Right lobe of liver (tissue), 6 donors: ENCODE results near the gene GLIS2. TPM values are rescaled to one million over a fixed set of nuclear protein-coding genes. Genes with fewer than 3 reads are reported as not detected.
"Not testable (repeated sequence)": the region's sequence is repeated elsewhere in the genome, so short reads cannot be mapped to it uniquely, and the experiment has no call there.

Source experiments
- ATAC-seq, 4 donors: fragments of 200-7000 bp; cut with Tn5 transposase; one replicate each; pipeline ENCODE4 v1.9.1; 2020; ENCODE audit warnings: mild to moderate bottlenecking in 4 of 4, moderate library complexity in 4 of 4
- DNase-seq, 3 donors: peaks; one replicate each; pipeline ENCODE4 v3.0.0-alpha.2; 2020
- H3K27ac ChIP-seq, 3 donors: fragments of 200-600 bp; one replicate each; pipeline ENCODE4 v1.8.0; 2022
- H3K27me3 ChIP-seq, 2 donors: fragments of 200-600 bp; one replicate each; pipeline ENCODE4 v1.8.0; 2022
- H3K36me3 ChIP-seq, 4 donors: fragments of 200-600 bp; sonication (generic) in 1 of 4; one replicate each; pipeline versions ENCODE4 v1.5.1 to v1.8.0; 2017 to 2022; ENCODE audit warnings: control low read depth in 1 of 4
- H3K4me1 ChIP-seq, 4 donors: fragments of 200-600 bp; sonication (generic) in 1 of 4; one replicate each; pipeline versions ENCODE4 v1.5.1 to v1.8.0; 2017 to 2022; ENCODE audit warnings: control low read depth in 1 of 4
- H3K4me3 ChIP-seq, 3 donors: fragments of 200-600 bp; one replicate each; pipeline ENCODE4 v1.8.0; 2022
- H3K9me3 ChIP-seq, 4 donors: fragments of 200-600 bp; sonication (generic) in 1 of 4; one replicate each; pipeline versions ENCODE4 v1.5.1 to v1.8.0; 2017 to 2022; ENCODE audit warnings: control low read depth in 1 of 4
- POLR2A ChIP-seq: fragments of 450-650 bp; IDR thresholded peaks from one replicate; pipeline ENCODE4 v1.6.1; 2017; ENCODE audit warnings: antibody characterized with exemption, mild to moderate bottlenecking
- WGBS: methylation state at CpG from one replicate; pipeline ENCODE4 v1.1.6; 2018; ENCODE audit warnings: low coverage, low lambda C conversion rate; ENCODE audit not compliant: insufficient coverage; ENCODE audit errors: missing lambda C conversion rate; 5-methylcytosine and 5-hydroxymethylcytosine counted together
- intact Hi-C, 2 donors: fragments of 100-400 bp; cut with DNase I; formaldehyde crosslinking; loops; one replicate each; pipeline versions ENCODE4 v1.11.2 to v1.14.1; 2022
- total RNA-seq, 6 experiments: library from RNA; depleted of rRNA in 2 of 6; stranded (reverse); fragments of >200 nt in 2 of 6; fragmentation: NEBNext Ultra II Directional in 3 of 6; extraction: Animal tissue kit (Norgen Biotek cat#: 25700) in 3 of 6; gene quantifications; one replicate each; pipeline versions ENCODE4 v1.1.0 to v1.2.4, GENCODE V29; 2016 to 2023
- TF ChIP-seq, protein P1 (sequence below), 4 donors: fragments of 200-600 bp in 3 of 4; fragments of 450-650 bp in 1 of 4; IDR thresholded peaks; one replicate each; pipeline versions ENCODE4 v1.5.1 to v1.8.0; 2016 to 2022; ENCODE audit warnings: antibody characterized with exemption in 4 of 4, mild to moderate bottlenecking in 2 of 4
- donor health status: DM: no; HTN: yes; CAD: no.
- donor health status: DM: no; HTN: no; CAD: no.
- donor health status: DM: no; HTN: no; CAD: no.
- donor health status: DM: no; HTN: yes; CAD: no.
- donor health status: DM: no; HTN: yes; CAD: no.

Gene GLIS2
- total RNA-seq, 6 experiments from 2014 or later = 0.79 to 2.6 (median 1.4) TPM

DNA sequence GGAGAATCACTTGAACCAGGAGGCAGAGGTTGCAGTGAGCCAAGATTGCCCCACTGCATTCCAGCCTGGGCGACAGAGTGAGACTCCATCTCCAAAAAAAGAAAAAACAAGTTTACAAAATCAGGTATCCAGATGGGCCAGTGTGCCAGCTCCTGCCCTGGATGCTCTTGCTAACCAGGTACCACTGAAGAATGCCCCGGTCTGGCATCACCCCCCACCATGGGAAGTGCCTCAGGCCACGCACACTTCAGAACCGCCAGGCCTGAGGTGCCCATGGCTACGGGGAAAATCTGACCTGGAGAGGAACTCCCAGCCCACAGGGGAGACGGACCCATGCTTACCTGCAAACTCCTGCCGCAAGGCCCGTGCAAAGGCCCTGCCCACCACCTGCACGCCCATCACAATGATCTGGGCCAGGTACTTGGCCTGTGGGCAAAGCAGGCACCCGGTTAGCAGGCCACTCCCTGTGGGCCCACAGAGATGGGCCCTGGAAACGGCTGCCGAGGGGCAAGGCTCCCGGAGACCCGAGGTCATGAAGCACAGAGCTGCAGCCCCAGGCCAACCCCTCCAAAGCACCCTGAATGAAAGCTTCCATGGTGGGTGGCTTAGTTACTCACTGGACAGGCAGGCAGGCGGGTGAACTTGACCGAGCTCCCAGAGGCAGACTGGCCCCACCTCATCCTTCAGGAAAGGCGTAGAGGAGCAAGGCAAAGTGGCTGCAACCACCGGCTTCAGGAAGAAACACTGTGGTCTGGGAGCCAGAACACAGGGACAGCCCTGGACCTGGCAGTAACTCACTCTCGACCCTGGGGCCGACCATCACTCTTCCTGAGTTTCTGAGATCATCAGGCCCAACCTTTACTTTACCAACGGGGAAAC, 27.2 kb downstream of the GLIS2 start:
- Histone ChIP-seq H3K36me3 (peaks cover 0 to 17% (median 7%) of the 10 kb centered on the region in 4 donors), H3K4me1 (peaks cover 0 to 34% (median 18%) of the 10 kb centered on the region in 4 donors), H3K9me3 (no peaks in the 10 kb centered on the region), H3K27me3 (no peaks in the 10 kb centered on the region), H3K4me3 (no peak overlapping the region), H3K27ac (no peak overlapping the region)
- no peak for ATAC-seq
- 100% methylated on average over 3 of the region's 21 CpGs for WGBS
- intact Hi-C loops = no loop called here
- no peak for DNase-seq
- TF ChIP-seq, protein P1, sequence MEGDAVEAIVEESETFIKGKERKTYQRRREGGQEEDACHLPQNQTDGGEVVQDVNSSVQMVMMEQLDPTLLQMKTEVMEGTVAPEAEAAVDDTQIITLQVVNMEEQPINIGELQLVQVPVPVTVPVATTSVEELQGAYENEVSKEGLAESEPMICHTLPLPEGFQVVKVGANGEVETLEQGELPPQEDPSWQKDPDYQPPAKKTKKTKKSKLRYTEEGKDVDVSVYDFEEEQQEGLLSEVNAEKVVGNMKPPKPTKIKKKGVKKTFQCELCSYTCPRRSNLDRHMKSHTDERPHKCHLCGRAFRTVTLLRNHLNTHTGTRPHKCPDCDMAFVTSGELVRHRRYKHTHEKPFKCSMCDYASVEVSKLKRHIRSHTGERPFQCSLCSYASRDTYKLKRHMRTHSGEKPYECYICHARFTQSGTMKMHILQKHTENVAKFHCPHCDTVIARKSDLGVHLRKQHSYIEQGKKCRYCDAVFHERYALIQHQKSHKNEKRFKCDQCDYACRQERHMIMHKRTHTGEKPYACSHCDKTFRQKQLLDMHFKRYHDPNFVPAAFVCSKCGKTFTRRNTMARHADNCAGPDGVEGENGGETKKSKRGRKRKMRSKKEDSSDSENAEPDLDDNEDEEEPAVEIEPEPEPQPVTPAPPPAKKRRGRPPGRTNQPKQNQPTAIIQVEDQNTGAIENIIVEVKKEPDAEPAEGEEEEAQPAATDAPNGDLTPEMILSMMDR (IDR thresholded peaks at IDR 0.05) = no peak
- no peak for TF ChIP-seq POLR2A

DNA sequence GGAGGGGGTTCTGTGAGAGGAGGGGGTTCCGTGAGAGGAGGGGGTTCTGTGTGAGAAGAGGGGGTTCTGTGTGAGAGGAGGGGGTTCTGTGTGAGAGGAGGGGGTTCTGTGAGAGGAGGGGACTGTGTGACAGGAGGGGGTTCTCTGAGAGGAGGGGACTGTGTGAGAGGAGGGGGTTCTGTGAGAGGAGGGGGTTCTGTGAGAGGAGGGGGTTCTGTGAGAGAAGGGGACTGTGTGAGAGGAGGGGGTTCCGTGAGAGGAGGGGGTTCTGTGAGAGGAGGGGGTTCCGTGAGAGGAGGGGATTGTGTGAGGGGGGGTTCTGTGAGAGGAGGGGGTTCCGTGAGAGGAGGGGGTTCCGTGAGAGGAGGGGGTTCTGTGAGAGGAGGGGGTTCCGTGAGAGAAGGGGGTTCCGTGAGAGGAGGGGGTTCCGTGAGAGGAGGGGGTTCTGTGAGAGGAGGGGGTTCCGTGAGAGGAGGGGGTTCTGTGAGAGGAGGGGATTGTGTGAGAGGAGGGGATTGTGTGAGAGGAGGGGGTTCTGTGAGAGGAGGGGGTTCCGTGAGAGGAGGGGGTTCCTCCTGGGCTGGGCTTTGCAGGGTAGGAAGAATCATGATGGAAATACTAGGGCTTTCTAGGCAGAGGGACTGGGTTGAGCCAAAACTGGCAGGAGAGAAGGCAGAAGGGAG, 28.6 kb downstream of the GLIS2 start:
- H3K4me3 ChIP-seq, intact Hi-C loops, DNase-seq, H3K9me3 ChIP-seq, H3K27me3 ChIP-seq: not testable (repeated sequence)
- H3K4me1 ChIP-seq = peaks cover 0 to 45% (median 22%) of the 10 kb centered on the region in 4 donors
- peak in 2 of 4 donors; percentile 8 to 22 for ATAC-seq
- peaks cover 0 to 10% (median 5%) of the 10 kb centered on the region in 4 donors for H3K36me3 ChIP-seq
- peak overlapping the region in 1 of 3 donors; percentile 71 for H3K27ac ChIP-seq
- 28% methylated on average over 10 of the region's 10 CpGs for WGBS

DNA sequence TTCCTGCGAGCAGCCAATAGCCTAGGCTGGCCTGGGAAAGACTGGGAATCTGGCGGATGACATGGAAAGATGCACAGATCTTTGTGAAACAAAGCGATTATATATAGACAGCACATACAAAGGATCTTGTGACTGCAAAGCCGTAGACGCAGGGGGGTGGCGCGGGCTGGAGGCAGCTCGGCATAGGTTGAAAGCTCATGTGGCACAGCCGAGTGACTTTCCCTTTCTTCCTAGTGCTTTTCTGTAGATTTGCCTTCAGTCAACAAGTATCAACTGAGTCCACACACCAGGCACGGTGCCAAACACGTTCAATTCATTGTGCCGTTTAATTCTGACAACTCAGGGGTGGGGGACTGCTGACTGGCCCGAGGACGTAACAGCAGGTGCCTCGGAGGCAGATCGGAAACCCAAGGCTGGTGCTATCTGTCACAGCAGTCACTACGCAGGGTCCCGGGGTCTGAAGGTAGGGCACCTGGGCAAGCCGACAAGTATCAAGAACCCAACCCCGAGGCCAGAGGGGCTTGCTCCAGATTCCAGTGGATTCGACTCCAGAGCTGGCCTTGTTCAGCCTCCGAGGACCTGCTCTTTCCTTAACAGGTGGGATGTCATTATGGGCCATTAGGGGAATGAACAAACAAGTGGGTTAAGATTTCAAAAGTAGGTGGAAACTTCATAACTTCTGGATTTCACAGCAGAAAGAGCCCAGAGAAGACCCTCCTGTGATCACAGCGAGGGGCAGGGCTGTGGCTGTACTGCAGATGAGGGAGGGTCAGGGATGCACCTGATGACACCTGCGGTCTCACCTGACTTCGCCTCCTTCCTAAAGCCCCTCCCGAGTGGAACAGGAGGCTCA, 29.3 kb downstream of the GLIS2 start:
- Histone ChIP-seq H3K27me3 (no peaks in the 10 kb centered on the region), H3K9me3 (no peaks in the 10 kb centered on the region), H3K4me1 (peaks cover 0 to 53% (median 24%) of the 10 kb centered on the region in 4 donors), H3K27ac (peak overlapping the region in 2 of 3 donors; percentile 41 to 71), H3K36me3 (peaks cover 0 to 10% (median 3%) of the 10 kb centered on the region in 4 donors), H3K4me3 (no peak overlapping the region)
- intact Hi-C loops = no loop called here
- no peak for TF ChIP-seq POLR2A
- TF ChIP-seq, protein P1 (IDR thresholded peaks at IDR 0.05) = no peak
- no peak for DNase-seq
- peak in 3 of 4 donors; percentile 2 to 28 (median 15) for ATAC-seq
- 59% methylated on average over 19 of the region's 26 CpGs for WGBS

DNA sequence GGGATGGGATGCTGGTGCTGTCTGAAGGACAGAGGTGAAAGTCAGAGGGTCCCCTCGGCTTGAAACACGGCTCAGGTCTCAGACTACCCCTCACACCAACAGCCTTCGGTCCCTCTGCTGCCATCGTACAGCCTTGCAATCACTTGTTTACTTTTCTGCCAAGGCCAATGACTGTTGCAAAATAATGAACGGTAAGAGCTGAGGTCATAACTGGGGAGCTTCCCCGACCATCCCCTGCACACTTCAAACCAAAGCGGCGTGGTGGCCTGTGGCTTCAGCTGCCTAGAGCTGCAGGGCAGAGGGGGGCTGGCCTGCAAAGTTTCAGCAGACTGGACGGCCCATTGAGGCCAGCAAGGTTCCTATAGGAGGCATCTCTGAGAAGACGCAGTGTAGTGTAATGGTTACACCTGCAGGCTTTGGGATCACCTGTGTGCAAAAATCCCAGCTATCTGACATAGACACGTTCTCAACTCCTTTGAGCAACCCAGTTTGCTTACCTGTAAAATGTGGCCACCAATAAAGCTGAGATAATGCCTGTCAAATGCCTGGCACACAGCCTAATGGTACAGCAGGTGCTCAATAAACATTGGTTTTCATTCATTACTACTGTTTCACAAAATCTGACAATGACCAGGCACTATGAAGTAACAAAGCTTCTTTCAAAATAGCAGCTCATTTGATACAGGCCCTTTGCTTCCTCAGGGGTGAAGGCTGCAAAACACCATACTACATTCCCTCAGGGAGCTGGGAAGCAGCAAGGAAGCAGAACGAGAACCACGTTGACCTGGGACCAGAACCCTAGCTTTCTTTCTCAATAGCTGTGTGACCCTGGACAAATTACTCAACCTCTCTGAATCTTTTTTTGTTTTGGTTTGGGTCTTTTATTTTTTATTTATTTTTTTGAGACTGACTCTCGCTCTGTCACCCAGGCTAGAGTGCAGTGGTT, 30.2 kb downstream of the GLIS2 start:
- no peaks in the 10 kb centered on the region for H3K9me3 ChIP-seq
- H3K4me3 ChIP-seq = peak overlapping the region in 1 of 3 donors; percentile 5
- TF ChIP-seq POLR2A = no peak
- TF ChIP-seq, protein P1 (IDR thresholded peaks at IDR 0.05) = no peak
- no peaks in the 10 kb centered on the region for H3K27me3 ChIP-seq
- 20% methylated on average over 10 of the region's 14 CpGs for WGBS
- intact Hi-C loops = no loop called here
- peaks cover 0 to 55% (median 26%) of the 10 kb centered on the region in 4 donors for H3K4me1 ChIP-seq
- ATAC-seq (peak; percentile 66 to 76 (median 74)), DNase-seq (peak in 2 of 3 donors; percentile 62 to 73)
- H3K27ac ChIP-seq = peak overlapping the region in 2 of 3 donors; percentile 41 to 71
- H3K36me3 ChIP-seq = peaks cover 0 to 3% (median 1%) of the 10 kb centered on the region in 4 donors
